HFFc6 (cell line): ENCODE measurements around the gene EVI5L. TPM values are rescaled to one million over a fixed set of nuclear protein-coding genes. Genes with fewer than 3 reads are reported as not detected.
"Not testable (repeated sequence)": the region's sequence is repeated elsewhere in the genome, so short reads cannot be mapped to it uniquely, and the experiment has no call there.

Source experiments
- DNase-seq: peaks from one replicate; pipeline ENCODE4 v3.0.0-alpha.2; 2018
- H3K27ac Mint-ChIP-seq: 2 replicates; pipeline ENCODE4 v1.8.0; 2020; ENCODE audit warnings: mild to moderate bottlenecking, mixed read lengths
- H3K27me3 Mint-ChIP-seq: 2 replicates; pipeline ENCODE4 v1.8.0; 2021; ENCODE audit warnings: mild to moderate bottlenecking, moderate library complexity, mixed read lengths; ENCODE audit not compliant: insufficient read depth
- H3K36me3 Mint-ChIP-seq: 2 replicates; pipeline ENCODE4 v1.8.0; 2021; ENCODE audit warnings: low read depth, mixed read lengths
- H3K4me1 Mint-ChIP-seq: 2 replicates; pipeline ENCODE4 v1.8.0; 2020; ENCODE audit warnings: low read depth, mixed read lengths
- H3K4me3 Mint-ChIP-seq: 2 replicates; pipeline ENCODE4 v1.8.0; 2020; ENCODE audit warnings: mild to moderate bottlenecking, moderate library complexity, mixed read lengths
- H3K9me3 Mint-ChIP-seq: 2 replicates; pipeline ENCODE4 v1.8.0; 2020; ENCODE audit warnings: mild to moderate bottlenecking, mixed read lengths
- CTCF ChIP-seq: fragments of 200-600 bp; sonication (generic); IDR thresholded peaks from 2 replicates; pipeline ENCODE4 v1.5.0; 2021; ENCODE audit warnings: antibody characterized with exemption, mild to moderate bottlenecking
- total RNA-seq, 6 experiments: library from RNA; stranded (reverse); fragmentation: NEBNext Ultra II Directional; extraction: Animal tissue kit (Norgen Biotek cat#: 25700); gene quantifications; 2 replicates in 1 of 6; 3 replicates in 5 of 6; pipeline ENCODE4 v1.2.3, GENCODE V29; 2021

The EVI5L gene
- total RNA-seq, 6 experiments from 2014 or later, result 26.4 to 33.0 (median 27.7) TPM

DNA sequence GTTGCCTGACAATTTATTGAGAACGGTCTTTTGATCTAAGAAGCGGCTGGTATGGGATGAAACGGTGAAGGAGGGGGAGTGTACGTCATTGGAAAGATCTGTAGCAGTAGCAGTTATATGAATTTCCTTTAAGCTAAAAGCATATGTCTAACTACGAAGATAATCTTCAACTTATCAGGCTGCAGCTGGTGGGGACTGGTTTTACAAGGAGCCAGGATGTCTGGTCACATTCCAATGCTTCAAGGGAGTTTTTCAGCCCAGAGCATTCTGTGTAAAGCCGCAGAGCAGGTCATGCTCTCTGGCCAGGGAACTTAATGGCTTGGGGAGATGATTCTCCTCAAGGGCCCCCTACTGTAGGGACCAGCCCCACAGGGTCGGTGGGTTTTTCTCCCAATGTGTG, 37.7 kb upstream of the EVI5L start:
- no peaks in the 10 kb centered on the region; the same call in 1 of the 2 replicates for H3K9me3 Mint-ChIP-seq
- H3K4me3 Mint-ChIP-seq, result no peak overlapping the region; the same call in 1 of the 2 replicates
- peak; percentile 13 for DNase-seq
- peaks cover 25% of the 10 kb centered on the region for H3K4me1 Mint-ChIP-seq
- peaks cover 4% of the 10 kb centered on the region; the same call in 1 of the 2 replicates for H3K36me3 Mint-ChIP-seq
- H3K27ac Mint-ChIP-seq, result peak overlapping the region; percentile 34; the same call in 1 of the 2 replicates
- peaks cover 20% of the 10 kb centered on the region for H3K27me3 Mint-ChIP-seq
- TF ChIP-seq CTCF, result no peak

DNA sequence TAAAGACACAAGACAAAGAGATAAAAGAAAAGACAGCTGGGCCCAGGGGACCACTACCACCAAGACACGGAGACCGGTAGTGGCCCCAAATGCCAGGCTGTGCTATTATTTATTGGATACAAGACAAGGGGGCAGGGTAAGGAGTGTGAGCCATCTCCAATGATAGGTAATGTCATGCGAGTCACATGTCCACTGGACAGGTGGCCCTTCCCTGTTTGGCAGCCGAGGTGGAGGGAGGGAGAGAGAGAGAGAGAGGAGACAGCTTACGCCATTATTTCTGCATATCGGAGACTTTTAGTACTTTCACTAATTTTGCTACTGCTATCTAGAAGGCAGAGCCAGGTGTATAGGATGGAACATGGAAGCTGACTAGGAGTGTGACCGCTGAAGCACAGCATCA, 37.3 kb upstream of the EVI5L start:
- not testable (repeated sequence) for H3K27ac Mint-ChIP-seq, H3K4me3 Mint-ChIP-seq, H3K9me3 Mint-ChIP-seq, DNase-seq, H3K36me3 Mint-ChIP-seq
- peaks cover 25% of the 10 kb centered on the region for H3K4me1 Mint-ChIP-seq
- H3K27me3 Mint-ChIP-seq, result peaks cover 21% of the 10 kb centered on the region

DNA sequence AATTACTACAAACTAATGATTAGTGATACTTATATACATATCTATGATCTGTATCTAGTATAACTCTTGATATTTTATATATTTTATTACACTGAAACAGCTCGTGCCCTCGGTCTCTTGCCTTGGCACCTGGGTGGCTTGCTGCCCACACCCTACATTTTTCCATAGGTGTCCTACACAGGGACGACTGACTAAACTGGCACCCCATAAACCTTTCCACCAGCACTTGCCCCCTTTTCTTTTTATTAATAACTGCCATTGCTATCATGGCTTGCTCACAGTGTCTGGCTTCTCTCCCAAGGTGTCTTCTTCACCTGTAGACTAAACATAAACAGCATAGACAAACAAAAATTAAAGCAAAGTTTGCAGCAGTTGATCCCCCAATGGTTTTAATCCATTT, 36.5 kb upstream of the EVI5L start:
- no peak overlapping the region for H3K27ac Mint-ChIP-seq
- no peaks in the 10 kb centered on the region; the same call in 1 of the 2 replicates for H3K9me3 Mint-ChIP-seq
- no peak for DNase-seq
- peaks cover 25% of the 10 kb centered on the region for H3K4me1 Mint-ChIP-seq
- TF ChIP-seq CTCF, result no peak
- peaks cover 4% of the 10 kb centered on the region; the same call in 1 of the 2 replicates for H3K36me3 Mint-ChIP-seq
- no peak overlapping the region for H3K4me3 Mint-ChIP-seq
- peaks cover 21% of the 10 kb centered on the region for H3K27me3 Mint-ChIP-seq

DNA sequence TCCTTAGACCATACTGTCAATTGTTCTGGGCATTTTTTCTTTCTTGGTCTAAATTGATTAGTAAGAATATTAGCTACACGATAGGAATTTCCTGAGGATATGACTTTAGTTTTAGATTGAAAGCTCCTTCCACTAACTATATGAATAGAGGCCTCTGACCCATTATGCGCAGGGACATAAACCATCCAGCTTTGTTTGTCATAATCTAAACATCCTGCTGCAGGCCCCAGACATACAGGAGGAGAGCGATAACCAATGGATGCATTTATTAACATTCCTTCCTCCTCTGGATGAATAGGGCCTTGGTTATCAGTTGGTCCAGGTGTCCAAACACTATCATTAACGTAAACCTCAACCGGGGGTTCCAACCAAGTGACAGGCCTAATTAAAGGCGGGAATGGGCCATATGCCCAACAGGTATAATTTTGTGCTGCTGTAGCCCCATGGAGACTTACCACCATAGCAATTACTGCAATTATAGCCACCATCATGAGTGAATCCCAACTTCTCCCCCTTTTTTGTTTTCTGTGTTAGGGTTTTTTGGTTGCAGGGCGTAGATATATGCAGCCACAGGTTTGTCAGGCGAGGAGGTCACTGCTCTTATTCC, 34.4 kb upstream of the EVI5L start:
- no peak for DNase-seq
- Mint-ChIP-seq H3K36me3 (peaks cover 4% of the 10 kb centered on the region; the same call in 1 of the 2 replicates), H3K9me3 (no peaks in the 10 kb centered on the region; the same call in 1 of the 2 replicates), H3K4me1 (peaks cover 40% of the 10 kb centered on the region), H3K27ac (no peak overlapping the region), H3K4me3 (no peak overlapping the region), H3K27me3 (peaks cover 21% of the 10 kb centered on the region)
- TF ChIP-seq CTCF, result no peak

DNA sequence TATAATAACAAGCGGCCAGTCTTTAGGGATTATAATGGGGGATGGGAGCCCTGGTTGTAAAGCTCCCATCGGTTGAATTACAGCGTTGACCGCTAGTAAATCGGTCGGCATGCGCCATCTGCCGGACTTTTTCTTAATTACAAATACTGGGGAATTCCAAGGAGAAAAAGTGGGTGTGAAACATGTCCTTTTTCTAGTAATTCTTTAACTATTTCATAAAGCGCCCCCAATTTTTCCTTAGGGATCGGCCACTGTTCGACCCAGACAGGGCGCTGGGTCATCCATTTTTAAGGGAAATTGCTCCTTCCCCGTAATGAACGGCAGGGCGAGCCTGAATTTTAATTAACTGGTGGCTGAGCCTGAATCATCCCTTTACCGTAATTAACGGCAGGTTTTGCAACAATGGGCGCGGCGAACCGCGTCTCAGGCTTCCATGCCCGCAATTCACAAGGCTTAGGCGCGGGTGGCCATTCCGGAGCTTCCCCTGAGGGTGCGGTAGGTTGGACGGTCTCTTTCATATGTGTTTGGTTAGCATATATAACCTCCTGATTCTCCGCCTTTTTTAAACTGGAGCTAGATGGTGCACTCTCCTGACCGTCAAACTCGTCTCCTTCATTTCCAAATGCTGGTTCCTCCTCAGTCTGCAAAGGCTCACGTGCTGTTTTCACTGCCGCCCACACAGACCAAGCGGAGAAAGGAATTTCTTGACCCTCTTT, 30.2 kb upstream of the EVI5L start:
- peaks cover 18% of the 10 kb centered on the region for H3K27me3 Mint-ChIP-seq
- H3K36me3 Mint-ChIP-seq, result no peaks in the 10 kb centered on the region
- H3K27ac Mint-ChIP-seq, result no peak overlapping the region
- H3K4me1 Mint-ChIP-seq, result peaks cover 32% of the 10 kb centered on the region
- H3K4me3 Mint-ChIP-seq, result peak overlapping the region; percentile 61
- TF ChIP-seq CTCF, result peak; percentile 85
- DNase-seq, result peak; percentile 78
- H3K9me3 Mint-ChIP-seq, result no peaks in the 10 kb centered on the region; the same call in 1 of the 2 replicates

DNA sequence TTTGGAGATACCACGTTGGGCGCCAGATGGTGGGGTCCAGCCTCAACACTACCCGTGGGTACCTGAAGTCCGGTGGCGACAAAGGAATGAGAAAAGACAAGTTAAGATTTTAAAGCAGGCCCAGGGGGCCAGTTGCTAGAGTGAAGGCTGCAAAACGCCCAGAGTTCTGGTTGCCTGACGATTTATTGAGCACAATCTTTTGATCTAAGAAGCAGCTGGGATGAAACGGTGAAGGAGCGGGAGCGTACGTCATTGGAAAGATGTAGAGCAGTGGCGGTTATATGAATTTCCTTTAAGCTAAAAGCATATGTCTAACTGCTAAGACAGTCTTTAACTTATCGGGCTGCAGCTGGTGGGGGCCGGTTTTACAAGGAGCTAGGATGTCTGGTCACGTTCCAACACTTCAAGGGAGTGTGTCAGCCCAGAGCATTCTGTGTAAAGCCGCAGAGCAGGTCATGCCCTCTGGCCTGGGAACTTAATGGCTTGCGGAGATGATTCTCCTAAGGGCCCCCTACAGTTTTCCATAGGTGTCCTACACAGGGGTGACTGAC, 28.9 kb upstream of the EVI5L start:
- H3K27ac Mint-ChIP-seq, result no peak overlapping the region
- peaks cover 18% of the 10 kb centered on the region for H3K27me3 Mint-ChIP-seq
- H3K9me3 Mint-ChIP-seq, result no peaks in the 10 kb centered on the region; the same call in 1 of the 2 replicates
- H3K4me3 Mint-ChIP-seq, result no peak overlapping the region
- no peaks in the 10 kb centered on the region for H3K36me3 Mint-ChIP-seq
- no peak for DNase-seq
- no peak for TF ChIP-seq CTCF
- peaks cover 19% of the 10 kb centered on the region for H3K4me1 Mint-ChIP-seq
